Measurements from ENCODE around the gene FMN1. TPM values are rescaled to one million over a fixed set of nuclear protein-coding genes. Genes with fewer than 3 reads are reported as not detected.

The FMN1 gene
- total RNA-seq, 1 donor from 2014 or later: 0.07 TPM

- intact Hi-C loops (cut with micrococcal nuclease): no loop called here
Observed at GRCh38 chr15:32739522-32740063, 454.9 kb downstream of the FMN1 start.

- intact Hi-C loops (cut with micrococcal nuclease): no loop called here
Observed at GRCh38 chr15:32738666-32739065, 455.8 kb downstream of the FMN1 start.

- intact Hi-C loops (cut with micrococcal nuclease): no loop called here
Observed at GRCh38 chr15:32737304-32737703, 457.2 kb downstream of the FMN1 start.

- intact Hi-C loops (cut with micrococcal nuclease): no loop called here
Observed at GRCh38 chr15:32736701-32737061, 457.8 kb downstream of the FMN1 start.

- intact Hi-C loops (cut with micrococcal nuclease): no loop called here
Observed at GRCh38 chr15:32735989-32736700, 458.4 kb downstream of the FMN1 start.

GRCh38 chr15:32733281-32733680 lies 461.2 kb downstream of the FMN1 start:
- intact Hi-C loops (cut with micrococcal nuclease): no loop called here

- intact Hi-C loops (cut with micrococcal nuclease): no loop called here
Observed at GRCh38 chr15:32732574-32733157, 461.8 kb downstream of the FMN1 start.

GRCh38 chr15:32730677-32731654 lies 463.5 kb downstream of the FMN1 start:
- intact Hi-C loops (cut with micrococcal nuclease): no loop called here

- intact Hi-C loops (cut with micrococcal nuclease): no loop called here
Observed at GRCh38 chr15:32729700-32730395, 464.7 kb downstream of the FMN1 start.

GRCh38 chr15:32723171-32723948 lies 471.2 kb downstream of the FMN1 start:
- intact Hi-C loops (cut with micrococcal nuclease): no loop called here

- intact Hi-C loops (cut with micrococcal nuclease): no loop called here
Observed at GRCh38 chr15:32722136-32722535, 472.4 kb downstream of the FMN1 start.

GRCh38 chr15:32721596-32721995 lies 472.9 kb downstream of the FMN1 start:
- intact Hi-C loops (cut with micrococcal nuclease): no loop called here

- intact Hi-C loops (cut with micrococcal nuclease): no loop called here
Observed at GRCh38 chr15:32718821-32719716, 475.4 kb downstream of the FMN1 start.

- intact Hi-C loops (cut with micrococcal nuclease): no loop called here
Observed at GRCh38 chr15:32718227-32718820, 476.2 kb downstream of the FMN1 start.

GRCh38 chr15:32717426-32718226 lies 476.9 kb downstream of the FMN1 start, which contains the start of gene GREM1:
TSS of gene GREM1 (plus strand) at chr15:32718004. CDS start at chr15:32730691, 12,687 bp downstream.
- intact Hi-C loops (cut with micrococcal nuclease): no loop called here

- intact Hi-C loops (cut with micrococcal nuclease): no loop called here
Observed at GRCh38 chr15:32716915-32717425, 477.5 kb downstream of the FMN1 start.

GRCh38 chr15:32716216-32716914 lies 478.1 kb downstream of the FMN1 start:
- intact Hi-C loops (cut with micrococcal nuclease): no loop called here
